ENCODE results near the gene DNM3. TPM values are rescaled to one million over a fixed set of nuclear protein-coding genes. Genes with fewer than 3 reads are reported as not detected.

DNM3 gene
- total and polyA plus RNA-seq, 2 experiments from 2014 or later: 5.2 to 12.2 TPM

DNA sequence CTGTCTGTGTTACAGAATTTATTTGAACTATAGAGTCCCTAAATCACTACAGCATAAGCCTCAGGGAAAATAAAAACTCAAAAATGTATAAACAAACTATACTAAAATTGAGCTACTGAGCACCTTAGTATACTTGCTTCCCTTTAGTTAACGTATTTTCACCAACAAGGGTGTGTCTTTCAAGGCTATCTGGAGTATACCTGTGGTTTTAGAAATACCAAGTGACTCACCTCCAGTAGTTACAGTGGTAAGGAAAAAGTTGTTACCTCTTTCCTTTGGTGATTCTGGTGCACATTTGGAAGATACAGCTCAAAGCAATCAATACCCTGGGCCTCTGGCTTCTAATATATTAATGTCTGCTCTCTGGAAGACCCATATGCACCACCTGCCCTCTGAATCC, 511.1 kb downstream of the DNM3 start:
- Mint-ChIP-seq H3K9me3 (peaks cover 2% of the 10 kb centered on the region), H3K4me3 (no peak overlapping the region), H3K27me3 (ENCODE audit: insufficient read depth, low read depth, poor library complexity) (no peaks in the 10 kb centered on the region), H3K27ac (no peak overlapping the region), H3K4me1 (peaks cover 21% of the 10 kb centered on the region), H3K36me3 (ENCODE audit: low read depth) (peaks cover 5% of the 10 kb centered on the region)
- DNase-seq (ENCODE audit: low spot score) (no peak), ATAC-seq (no peak)
- H3K9me2 ChIP-seq (ENCODE audit: insufficient read depth): no peaks in the 10 kb centered on the region
- no peaks in the 10 kb centered on the region for H4K20me1 ChIP-seq (replicated peaks; ENCODE audit: insufficient read depth)
- no peak overlapping the region for H3K4me3 ChIP-seq
- no peak overlapping the region for H3K27ac ChIP-seq (ENCODE audit: low read depth)
- no peak overlapping the region for H2AFZ ChIP-seq
- no peaks in the 10 kb centered on the region for H3K36me3 ChIP-seq (ENCODE audit: insufficient read depth)
- H3K27me3 ChIP-seq (ENCODE audit: insufficient read depth): no peaks in the 10 kb centered on the region
- H3K4me2 ChIP-seq: no peak overlapping the region
- H3F3A ChIP-seq (replicated peaks; ENCODE audit: low read depth): no peaks in the 10 kb centered on the region
- no peak for TF ChIP-seq EZH2 (IDR thresholded peaks at IDR 0.05; ENCODE audit: low read depth, unreplicated experiment)
- no peak for TF ChIP-seq CREB1 (CRISPR knock-in tag; IDR thresholded peaks at IDR 0.05; ENCODE audit: low read depth)
- no peak for TF ChIP-seq JUNB (IDR thresholded peaks at IDR 0.05; ENCODE audit: unreplicated experiment)
- TF ChIP-seq, protein P1, sequence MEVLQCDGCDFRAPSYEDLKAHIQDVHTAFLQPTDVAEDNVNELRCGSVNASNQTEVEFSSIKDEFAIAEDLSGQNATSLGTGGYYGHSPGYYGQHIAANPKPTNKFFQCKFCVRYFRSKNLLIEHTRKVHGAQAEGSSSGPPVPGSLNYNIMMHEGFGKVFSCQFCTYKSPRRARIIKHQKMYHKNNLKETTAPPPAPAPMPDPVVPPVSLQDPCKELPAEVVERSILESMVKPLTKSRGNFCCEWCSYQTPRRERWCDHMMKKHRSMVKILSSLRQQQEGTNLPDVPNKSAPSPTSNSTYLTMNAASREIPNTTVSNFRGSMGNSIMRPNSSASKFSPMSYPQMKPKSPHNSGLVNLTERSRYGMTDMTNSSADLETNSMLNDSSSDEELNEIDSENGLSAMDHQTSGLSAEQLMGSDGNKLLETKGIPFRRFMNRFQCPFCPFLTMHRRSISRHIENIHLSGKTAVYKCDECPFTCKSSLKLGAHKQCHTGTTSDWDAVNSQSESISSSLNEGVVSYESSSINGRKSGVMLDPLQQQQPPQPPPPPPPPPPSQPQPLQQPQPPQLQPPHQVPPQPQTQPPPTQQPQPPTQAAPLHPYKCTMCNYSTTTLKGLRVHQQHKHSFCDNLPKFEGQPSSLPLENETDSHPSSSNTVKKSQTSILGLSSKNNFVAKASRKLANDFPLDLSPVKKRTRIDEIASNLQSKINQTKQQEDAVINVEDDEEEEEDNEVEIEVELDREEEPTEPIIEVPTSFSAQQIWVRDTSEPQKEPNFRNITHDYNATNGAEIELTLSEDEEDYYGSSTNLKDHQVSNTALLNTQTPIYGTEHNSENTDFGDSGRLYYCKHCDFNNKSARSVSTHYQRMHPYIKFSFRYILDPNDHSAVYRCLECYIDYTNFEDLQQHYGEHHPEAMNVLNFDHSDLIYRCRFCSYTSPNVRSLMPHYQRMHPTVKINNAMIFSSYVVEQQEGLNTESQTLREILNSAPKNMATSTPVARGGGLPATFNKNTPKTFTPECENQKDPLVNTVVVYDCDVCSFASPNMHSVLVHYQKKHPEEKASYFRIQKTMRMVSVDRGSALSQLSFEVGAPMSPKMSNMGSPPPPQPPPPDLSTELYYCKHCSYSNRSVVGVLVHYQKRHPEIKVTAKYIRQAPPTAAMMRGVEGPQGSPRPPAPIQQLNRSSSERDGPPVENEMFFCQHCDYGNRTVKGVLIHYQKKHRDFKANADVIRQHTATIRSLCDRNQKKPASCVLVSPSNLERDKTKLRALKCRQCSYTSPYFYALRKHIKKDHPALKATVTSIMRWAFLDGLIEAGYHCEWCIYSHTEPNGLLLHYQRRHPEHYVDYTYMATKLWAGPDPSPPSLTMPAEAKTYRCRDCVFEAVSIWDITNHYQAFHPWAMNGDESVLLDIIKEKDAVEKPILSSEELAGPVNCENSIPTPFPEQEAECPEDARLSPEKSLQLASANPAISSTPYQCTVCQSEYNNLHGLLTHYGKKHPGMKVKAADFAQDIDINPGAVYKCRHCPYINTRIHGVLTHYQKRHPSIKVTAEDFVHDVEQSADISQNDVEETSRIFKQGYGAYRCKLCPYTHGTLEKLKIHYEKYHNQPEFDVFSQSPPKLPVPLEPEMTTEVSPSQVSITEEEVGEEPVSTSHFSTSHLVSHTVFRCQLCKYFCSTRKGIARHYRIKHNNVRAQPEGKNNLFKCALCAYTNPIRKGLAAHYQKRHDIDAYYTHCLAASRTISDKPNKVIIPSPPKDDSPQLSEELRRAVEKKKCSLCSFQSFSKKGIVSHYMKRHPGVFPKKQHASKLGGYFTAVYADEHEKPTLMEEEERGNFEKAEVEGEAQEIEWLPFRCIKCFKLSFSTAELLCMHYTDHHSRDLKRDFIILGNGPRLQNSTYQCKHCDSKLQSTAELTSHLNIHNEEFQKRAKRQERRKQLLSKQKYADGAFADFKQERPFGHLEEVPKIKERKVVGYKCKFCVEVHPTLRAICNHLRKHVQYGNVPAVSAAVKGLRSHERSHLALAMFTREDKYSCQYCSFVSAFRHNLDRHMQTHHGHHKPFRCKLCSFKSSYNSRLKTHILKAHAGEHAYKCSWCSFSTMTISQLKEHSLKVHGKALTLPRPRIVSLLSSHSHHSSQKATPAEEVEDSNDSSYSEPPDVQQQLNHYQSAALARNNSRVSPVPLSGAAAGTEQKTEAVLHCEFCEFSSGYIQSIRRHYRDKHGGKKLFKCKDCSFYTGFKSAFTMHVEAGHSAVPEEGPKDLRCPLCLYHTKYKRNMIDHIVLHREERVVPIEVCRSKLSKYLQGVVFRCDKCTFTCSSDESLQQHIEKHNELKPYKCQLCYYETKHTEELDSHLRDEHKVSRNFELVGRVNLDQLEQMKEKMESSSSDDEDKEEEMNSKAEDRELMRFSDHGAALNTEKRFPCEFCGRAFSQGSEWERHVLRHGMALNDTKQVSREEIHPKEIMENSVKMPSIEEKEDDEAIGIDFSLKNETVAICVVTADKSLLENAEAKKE (CRISPR knock-in tag; IDR thresholded peaks at IDR 0.05): no peak
- TF ChIP-seq POLR2AphosphoS5 (IDR thresholded peaks at IDR 0.05; ENCODE audit: low read depth): no peak
- no peak for TF ChIP-seq STAT1 (IDR thresholded peaks at IDR 0.05; ENCODE audit: unreplicated experiment)
- TF ChIP-seq NANOG (IDR thresholded peaks at IDR 0.05; ENCODE audit: borderline replicate concordance): no peak
- TF ChIP-seq, protein P2, sequence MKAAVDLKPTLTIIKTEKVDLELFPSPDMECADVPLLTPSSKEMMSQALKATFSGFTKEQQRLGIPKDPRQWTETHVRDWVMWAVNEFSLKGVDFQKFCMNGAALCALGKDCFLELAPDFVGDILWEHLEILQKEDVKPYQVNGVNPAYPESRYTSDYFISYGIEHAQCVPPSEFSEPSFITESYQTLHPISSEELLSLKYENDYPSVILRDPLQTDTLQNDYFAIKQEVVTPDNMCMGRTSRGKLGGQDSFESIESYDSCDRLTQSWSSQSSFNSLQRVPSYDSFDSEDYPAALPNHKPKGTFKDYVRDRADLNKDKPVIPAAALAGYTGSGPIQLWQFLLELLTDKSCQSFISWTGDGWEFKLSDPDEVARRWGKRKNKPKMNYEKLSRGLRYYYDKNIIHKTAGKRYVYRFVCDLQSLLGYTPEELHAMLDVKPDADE (IDR thresholded peaks at IDR 0.05): no peak
- TF ChIP-seq, protein P3, sequence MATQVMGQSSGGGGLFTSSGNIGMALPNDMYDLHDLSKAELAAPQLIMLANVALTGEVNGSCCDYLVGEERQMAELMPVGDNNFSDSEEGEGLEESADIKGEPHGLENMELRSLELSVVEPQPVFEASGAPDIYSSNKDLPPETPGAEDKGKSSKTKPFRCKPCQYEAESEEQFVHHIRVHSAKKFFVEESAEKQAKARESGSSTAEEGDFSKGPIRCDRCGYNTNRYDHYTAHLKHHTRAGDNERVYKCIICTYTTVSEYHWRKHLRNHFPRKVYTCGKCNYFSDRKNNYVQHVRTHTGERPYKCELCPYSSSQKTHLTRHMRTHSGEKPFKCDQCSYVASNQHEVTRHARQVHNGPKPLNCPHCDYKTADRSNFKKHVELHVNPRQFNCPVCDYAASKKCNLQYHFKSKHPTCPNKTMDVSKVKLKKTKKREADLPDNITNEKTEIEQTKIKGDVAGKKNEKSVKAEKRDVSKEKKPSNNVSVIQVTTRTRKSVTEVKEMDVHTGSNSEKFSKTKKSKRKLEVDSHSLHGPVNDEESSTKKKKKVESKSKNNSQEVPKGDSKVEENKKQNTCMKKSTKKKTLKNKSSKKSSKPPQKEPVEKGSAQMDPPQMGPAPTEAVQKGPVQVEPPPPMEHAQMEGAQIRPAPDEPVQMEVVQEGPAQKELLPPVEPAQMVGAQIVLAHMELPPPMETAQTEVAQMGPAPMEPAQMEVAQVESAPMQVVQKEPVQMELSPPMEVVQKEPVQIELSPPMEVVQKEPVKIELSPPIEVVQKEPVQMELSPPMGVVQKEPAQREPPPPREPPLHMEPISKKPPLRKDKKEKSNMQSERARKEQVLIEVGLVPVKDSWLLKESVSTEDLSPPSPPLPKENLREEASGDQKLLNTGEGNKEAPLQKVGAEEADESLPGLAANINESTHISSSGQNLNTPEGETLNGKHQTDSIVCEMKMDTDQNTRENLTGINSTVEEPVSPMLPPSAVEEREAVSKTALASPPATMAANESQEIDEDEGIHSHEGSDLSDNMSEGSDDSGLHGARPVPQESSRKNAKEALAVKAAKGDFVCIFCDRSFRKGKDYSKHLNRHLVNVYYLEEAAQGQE (IDR thresholded peaks at IDR 0.05; ENCODE audit: unreplicated experiment): no peak
- TF ChIP-seq, protein P4, sequence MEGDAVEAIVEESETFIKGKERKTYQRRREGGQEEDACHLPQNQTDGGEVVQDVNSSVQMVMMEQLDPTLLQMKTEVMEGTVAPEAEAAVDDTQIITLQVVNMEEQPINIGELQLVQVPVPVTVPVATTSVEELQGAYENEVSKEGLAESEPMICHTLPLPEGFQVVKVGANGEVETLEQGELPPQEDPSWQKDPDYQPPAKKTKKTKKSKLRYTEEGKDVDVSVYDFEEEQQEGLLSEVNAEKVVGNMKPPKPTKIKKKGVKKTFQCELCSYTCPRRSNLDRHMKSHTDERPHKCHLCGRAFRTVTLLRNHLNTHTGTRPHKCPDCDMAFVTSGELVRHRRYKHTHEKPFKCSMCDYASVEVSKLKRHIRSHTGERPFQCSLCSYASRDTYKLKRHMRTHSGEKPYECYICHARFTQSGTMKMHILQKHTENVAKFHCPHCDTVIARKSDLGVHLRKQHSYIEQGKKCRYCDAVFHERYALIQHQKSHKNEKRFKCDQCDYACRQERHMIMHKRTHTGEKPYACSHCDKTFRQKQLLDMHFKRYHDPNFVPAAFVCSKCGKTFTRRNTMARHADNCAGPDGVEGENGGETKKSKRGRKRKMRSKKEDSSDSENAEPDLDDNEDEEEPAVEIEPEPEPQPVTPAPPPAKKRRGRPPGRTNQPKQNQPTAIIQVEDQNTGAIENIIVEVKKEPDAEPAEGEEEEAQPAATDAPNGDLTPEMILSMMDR (conservative IDR thresholded peaks at IDR 0.05; ENCODE audit: low read depth in 2 of 2): no peak
- no peak for TF ChIP-seq ZNF114 (CRISPR knock-in tag; IDR thresholded peaks at IDR 0.05)
- TF ChIP-seq EZH2phosphoT487 (IDR thresholded peaks at IDR 0.05; ENCODE audit: unreplicated experiment): no peak
- no peak for TF ChIP-seq ZNF331 (CRISPR knock-in tag; IDR thresholded peaks at IDR 0.05; ENCODE audit: low read depth)
- no peaks in the 10 kb centered on the region for H3K4me1 ChIP-seq (ENCODE audit: insufficient read depth)
- no peaks in the 10 kb centered on the region for H3K79me2 ChIP-seq (replicated peaks; ENCODE audit: insufficient read depth)
